A549 (cell line): ENCODE results near the gene RETREG1.

Experiments used
- FOSB ChIP-seq: fragments of 250-450 bp; sonication (Bioruptor Pico); IDR thresholded peaks from 2 replicates; pipeline ENCODE4 v1.5.0; 2020; ENCODE audit warnings: mild to moderate bottlenecking, moderate library complexity
- MAX ChIP-seq: IDR thresholded peaks from 2 replicates; pipeline ENCODE4 v1.6.1; 2012
- POLR2A ChIP-seq: IDR thresholded peaks from 2 replicates; pipeline ENCODE4 v1.6.1; 2012; ENCODE audit warnings: mild to moderate bottlenecking, low read length
- RARB ChIP-seq: fragments of 250-450 bp; sonication (Bioruptor Pico); IDR thresholded peaks from 2 replicates; pipeline ENCODE4 v1.8.0; 2021; ENCODE audit warnings: mild to moderate bottlenecking, moderate library complexity
- ZNF302 ChIP-seq: fragments of 250-450 bp; sonication (Bioruptor Pico); IDR thresholded peaks from 2 replicates; pipeline ENCODE4 v1.9.0; 2021; ENCODE audit warnings: inconsistent platforms, mild to moderate bottlenecking, moderate library complexity
- TF ChIP-seq, protein P1 (sequence below): fragments of >200 bp; sonication (Bioruptor Twin); formaldehyde crosslinking; IDR thresholded peaks from 3 replicates; pipeline ENCODE4 v1.5.1; 2016

GRCh38 chr5:16507716-16508115, 109.1 kb downstream of the RETREG1 start:
- TF ChIP-seq, protein P1, sequence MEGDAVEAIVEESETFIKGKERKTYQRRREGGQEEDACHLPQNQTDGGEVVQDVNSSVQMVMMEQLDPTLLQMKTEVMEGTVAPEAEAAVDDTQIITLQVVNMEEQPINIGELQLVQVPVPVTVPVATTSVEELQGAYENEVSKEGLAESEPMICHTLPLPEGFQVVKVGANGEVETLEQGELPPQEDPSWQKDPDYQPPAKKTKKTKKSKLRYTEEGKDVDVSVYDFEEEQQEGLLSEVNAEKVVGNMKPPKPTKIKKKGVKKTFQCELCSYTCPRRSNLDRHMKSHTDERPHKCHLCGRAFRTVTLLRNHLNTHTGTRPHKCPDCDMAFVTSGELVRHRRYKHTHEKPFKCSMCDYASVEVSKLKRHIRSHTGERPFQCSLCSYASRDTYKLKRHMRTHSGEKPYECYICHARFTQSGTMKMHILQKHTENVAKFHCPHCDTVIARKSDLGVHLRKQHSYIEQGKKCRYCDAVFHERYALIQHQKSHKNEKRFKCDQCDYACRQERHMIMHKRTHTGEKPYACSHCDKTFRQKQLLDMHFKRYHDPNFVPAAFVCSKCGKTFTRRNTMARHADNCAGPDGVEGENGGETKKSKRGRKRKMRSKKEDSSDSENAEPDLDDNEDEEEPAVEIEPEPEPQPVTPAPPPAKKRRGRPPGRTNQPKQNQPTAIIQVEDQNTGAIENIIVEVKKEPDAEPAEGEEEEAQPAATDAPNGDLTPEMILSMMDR: no peak
- TF ChIP-seq FOSB (CRISPR knock-in tag) (no peak), POLR2A (no peak), ZNF302 (CRISPR knock-in tag) (no peak), RARB (no peak), MAX (no peak)
